ENCODE data around the gene CAMK1D.

The CAMK1D gene

DNA sequence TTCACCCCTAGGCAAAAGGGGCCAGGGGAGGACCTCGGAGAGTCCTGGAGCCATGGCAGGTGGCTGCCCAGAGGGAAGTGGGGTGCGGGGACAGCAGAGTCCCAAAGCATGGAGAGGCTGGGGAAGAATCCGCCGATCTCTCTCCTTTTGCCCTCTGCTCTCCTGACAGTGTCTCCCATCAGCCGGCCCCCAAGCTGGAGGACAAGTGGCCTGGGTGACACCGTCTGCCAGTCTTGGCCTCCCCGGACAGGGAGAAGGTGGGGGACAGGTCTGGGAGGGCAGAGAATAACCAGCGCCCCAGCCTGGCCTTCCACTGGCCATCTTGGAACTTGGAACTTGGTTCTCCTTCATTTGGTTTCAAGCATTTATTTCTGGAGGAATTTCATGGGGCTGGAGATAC lies 77.9 kb downstream of the CAMK1D start (continued):
- TF ChIP-seq ISL1 (CRISPR knock-in tag; IDR thresholded peaks at IDR 0.05): no peak

DNA sequence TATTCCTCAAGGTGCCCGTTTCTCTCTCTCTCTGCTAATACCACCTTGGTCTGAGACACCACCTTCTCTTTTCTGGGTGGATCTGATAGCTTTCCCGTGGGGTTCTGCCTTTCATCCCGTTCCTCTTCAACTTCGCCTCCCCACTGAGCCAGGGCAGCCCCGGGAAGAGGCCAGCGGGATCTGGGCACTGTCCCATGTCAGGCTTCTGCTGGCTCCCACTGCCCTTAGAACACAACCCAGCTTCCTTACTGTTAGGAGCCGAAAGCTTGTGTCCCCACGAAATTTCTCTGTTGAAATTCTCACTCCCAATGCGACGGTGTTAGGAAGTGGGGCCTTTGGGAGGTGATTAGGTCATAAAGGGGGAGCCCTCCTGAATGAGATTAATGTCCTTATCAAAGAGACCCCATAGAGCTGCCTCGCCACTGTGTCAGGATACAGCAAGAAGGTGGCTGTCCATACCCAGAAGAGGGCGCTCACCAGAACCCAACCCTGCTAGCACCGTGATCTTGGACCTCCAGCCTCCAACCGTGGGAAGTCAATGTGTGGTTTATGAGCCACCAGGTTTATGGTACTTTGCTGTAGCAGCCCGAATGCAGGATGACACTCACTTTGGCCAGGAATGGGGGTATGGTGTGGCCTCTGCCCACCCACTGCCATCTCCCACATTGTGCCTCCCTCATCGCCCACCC lies 79.2 kb downstream of the CAMK1D start:
- no peak for ATAC-seq
- TF ChIP-seq ESRRG (CRISPR knock-in tag; IDR thresholded peaks at IDR 0.05) (no peak), RARB (CRISPR knock-in tag; IDR thresholded peaks at IDR 0.05) (no peak), ZNF70 (CRISPR knock-in tag; IDR thresholded peaks at IDR 0.05) (no peak), OSR1 (CRISPR knock-in tag; IDR thresholded peaks at IDR 0.05) (no peak), ZFP3 (CRISPR knock-in tag; IDR thresholded peaks at IDR 0.05) (no peak), ZNF565 (CRISPR knock-in tag; conservative IDR thresholded peaks at IDR 0.05; ENCODE audit: low read depth) (no peak), ZFP30 (CRISPR knock-in tag; IDR thresholded peaks at IDR 0.05) (no peak), CSDC2 (CRISPR knock-in tag; IDR thresholded peaks at IDR 0.05) (no peak), GLIS3 (CRISPR knock-in tag; IDR thresholded peaks at IDR 0.05) (no peak), ISL1 (CRISPR knock-in tag; IDR thresholded peaks at IDR 0.05) (no peak), BACH2 (CRISPR knock-in tag; IDR thresholded peaks at IDR 0.05; ENCODE audit: borderline replicate concordance) (no peak), SNAI2 (CRISPR knock-in tag; IDR thresholded peaks at IDR 0.05) (no peak), TCF4 (CRISPR knock-in tag; IDR thresholded peaks at IDR 0.05; ENCODE audit: borderline replicate concordance) (no peak), PPARA (CRISPR knock-in tag; IDR thresholded peaks at IDR 0.05; ENCODE audit: borderline replicate concordance) (no peak)
- TF ChIP-seq, protein P1, sequence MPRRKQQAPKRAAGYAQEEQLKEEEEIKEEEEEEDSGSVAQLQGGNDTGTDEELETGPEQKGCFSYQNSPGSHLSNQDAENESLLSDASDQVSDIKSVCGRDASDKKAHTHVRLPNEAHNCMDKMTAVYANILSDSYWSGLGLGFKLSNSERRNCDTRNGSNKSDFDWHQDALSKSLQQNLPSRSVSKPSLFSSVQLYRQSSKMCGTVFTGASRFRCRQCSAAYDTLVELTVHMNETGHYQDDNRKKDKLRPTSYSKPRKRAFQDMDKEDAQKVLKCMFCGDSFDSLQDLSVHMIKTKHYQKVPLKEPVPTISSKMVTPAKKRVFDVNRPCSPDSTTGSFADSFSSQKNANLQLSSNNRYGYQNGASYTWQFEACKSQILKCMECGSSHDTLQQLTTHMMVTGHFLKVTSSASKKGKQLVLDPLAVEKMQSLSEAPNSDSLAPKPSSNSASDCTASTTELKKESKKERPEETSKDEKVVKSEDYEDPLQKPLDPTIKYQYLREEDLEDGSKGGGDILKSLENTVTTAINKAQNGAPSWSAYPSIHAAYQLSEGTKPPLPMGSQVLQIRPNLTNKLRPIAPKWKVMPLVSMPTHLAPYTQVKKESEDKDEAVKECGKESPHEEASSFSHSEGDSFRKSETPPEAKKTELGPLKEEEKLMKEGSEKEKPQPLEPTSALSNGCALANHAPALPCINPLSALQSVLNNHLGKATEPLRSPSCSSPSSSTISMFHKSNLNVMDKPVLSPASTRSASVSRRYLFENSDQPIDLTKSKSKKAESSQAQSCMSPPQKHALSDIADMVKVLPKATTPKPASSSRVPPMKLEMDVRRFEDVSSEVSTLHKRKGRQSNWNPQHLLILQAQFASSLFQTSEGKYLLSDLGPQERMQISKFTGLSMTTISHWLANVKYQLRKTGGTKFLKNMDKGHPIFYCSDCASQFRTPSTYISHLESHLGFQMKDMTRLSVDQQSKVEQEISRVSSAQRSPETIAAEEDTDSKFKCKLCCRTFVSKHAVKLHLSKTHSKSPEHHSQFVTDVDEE (CRISPR knock-in tag; IDR thresholded peaks at IDR 0.05): no peak
- TF ChIP-seq, protein P2, sequence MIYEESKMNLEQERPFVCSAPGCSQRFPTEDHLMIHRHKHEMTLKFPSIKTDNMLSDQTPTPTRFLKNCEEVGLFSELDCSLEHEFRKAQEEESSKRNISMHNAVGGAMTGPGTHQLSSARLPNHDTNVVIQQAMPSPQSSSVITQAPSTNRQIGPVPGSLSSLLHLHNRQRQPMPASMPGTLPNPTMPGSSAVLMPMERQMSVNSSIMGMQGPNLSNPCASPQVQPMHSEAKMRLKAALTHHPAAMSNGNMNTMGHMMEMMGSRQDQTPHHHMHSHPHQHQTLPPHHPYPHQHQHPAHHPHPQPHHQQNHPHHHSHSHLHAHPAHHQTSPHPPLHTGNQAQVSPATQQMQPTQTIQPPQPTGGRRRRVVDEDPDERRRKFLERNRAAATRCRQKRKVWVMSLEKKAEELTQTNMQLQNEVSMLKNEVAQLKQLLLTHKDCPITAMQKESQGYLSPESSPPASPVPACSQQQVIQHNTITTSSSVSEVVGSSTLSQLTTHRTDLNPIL (CRISPR knock-in tag; IDR thresholded peaks at IDR 0.05; ENCODE audit: low read depth): no peak
- TF ChIP-seq, protein P3, sequence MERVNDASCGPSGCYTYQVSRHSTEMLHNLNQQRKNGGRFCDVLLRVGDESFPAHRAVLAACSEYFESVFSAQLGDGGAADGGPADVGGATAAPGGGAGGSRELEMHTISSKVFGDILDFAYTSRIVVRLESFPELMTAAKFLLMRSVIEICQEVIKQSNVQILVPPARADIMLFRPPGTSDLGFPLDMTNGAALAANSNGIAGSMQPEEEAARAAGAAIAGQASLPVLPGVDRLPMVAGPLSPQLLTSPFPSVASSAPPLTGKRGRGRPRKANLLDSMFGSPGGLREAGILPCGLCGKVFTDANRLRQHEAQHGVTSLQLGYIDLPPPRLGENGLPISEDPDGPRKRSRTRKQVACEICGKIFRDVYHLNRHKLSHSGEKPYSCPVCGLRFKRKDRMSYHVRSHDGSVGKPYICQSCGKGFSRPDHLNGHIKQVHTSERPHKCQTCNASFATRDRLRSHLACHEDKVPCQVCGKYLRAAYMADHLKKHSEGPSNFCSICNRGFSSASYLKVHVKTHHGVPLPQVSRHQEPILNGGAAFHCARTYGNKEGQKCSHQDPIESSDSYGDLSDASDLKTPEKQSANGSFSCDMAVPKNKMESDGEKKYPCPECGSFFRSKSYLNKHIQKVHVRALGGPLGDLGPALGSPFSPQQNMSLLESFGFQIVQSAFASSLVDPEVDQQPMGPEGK (CRISPR knock-in tag; IDR thresholded peaks at IDR 0.05; ENCODE audit: borderline replicate concordance): no peak
- TF ChIP-seq, protein P4, sequence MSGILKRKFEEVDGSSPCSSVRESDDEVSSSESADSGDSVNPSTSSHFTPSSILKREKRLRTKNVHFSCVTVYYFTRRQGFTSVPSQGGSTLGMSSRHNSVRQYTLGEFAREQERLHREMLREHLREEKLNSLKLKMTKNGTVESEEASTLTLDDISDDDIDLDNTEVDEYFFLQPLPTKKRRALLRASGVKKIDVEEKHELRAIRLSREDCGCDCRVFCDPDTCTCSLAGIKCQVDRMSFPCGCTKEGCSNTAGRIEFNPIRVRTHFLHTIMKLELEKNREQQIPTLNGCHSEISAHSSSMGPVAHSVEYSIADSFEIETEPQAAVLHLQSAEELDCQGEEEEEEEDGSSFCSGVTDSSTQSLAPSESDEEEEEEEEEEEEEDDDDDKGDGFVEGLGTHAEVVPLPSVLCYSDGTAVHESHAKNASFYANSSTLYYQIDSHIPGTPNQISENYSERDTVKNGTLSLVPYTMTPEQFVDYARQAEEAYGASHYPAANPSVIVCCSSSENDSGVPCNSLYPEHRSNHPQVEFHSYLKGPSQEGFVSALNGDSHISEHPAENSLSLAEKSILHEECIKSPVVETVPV (CRISPR knock-in tag; IDR thresholded peaks at IDR 0.05): no peak
- TF ChIP-seq, protein P5, sequence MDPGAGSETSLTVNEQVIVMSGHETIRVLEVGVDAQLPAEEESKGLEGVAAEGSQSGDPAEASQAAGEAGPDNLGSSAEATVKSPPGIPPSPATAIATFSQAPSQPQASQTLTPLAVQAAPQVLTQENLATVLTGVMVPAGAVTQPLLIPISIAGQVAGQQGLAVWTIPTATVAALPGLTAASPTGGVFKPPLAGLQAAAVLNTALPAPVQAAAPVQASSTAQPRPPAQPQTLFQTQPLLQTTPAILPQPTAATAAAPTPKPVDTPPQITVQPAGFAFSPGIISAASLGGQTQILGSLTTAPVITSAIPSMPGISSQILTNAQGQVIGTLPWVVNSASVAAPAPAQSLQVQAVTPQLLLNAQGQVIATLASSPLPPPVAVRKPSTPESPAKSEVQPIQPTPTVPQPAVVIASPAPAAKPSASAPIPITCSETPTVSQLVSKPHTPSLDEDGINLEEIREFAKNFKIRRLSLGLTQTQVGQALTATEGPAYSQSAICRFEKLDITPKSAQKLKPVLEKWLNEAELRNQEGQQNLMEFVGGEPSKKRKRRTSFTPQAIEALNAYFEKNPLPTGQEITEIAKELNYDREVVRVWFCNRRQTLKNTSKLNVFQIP (CRISPR knock-in tag; IDR thresholded peaks at IDR 0.05; ENCODE audit: borderline replicate concordance, low read depth): no peak

DNA sequence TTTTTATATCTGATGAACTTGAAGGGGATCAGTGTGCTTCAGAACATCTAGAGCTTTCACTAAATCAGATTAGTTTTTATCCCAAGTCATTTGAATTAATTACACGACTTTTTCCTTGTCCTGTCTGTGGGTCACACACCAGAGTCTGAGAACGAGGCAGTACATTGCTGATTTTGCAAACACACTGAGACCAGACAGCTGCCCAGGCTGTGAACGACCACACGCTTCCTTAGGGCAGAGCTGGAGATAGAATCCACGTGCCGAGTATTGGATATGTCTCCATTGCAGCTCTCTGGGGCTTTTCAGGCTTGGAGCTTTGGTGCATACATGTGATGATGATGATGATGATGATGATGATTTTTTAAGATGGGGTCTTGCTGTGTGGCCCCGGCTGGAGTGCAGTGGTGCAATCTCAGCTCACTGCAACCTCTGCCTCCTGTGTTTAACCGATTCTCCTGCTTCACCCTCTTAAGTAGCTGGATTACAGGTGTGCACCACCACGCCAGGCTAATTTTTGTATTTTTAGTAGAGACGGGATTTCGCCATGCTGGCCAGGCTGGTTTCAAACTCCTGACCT lies 81.1 kb downstream of the CAMK1D start:
- TF ChIP-seq ESRRG (CRISPR knock-in tag; IDR thresholded peaks at IDR 0.05): no peak
- TF ChIP-seq, protein P2 (CRISPR knock-in tag; IDR thresholded peaks at IDR 0.05; ENCODE audit: low read depth): no peak
- TF ChIP-seq BACH2 (CRISPR knock-in tag; IDR thresholded peaks at IDR 0.05; ENCODE audit: borderline replicate concordance): no peak
- TF ChIP-seq OSR1 (CRISPR knock-in tag; IDR thresholded peaks at IDR 0.05): no peak
- TF ChIP-seq, protein P4 (CRISPR knock-in tag; IDR thresholded peaks at IDR 0.05): no peak
- TF ChIP-seq ZFP30 (CRISPR knock-in tag; IDR thresholded peaks at IDR 0.05): no peak
- no peak for ATAC-seq

All from SK-N-SH treated with all-trans-retinoic acid at 6 μM for 48 hours (cell line).